ENCODE results near the gene RPL14. TPM values are rescaled to one million over a fixed set of nuclear protein-coding genes. Genes with fewer than 3 reads are reported as not detected.

The RPL14 gene
- total RNA-seq, 1 donor from 2014 or later, result 659 TPM

GRCh38 chr3:40464339-40465110, 7.4 kb downstream of the RPL14 start:
- TF ChIP-seq, protein P1, sequence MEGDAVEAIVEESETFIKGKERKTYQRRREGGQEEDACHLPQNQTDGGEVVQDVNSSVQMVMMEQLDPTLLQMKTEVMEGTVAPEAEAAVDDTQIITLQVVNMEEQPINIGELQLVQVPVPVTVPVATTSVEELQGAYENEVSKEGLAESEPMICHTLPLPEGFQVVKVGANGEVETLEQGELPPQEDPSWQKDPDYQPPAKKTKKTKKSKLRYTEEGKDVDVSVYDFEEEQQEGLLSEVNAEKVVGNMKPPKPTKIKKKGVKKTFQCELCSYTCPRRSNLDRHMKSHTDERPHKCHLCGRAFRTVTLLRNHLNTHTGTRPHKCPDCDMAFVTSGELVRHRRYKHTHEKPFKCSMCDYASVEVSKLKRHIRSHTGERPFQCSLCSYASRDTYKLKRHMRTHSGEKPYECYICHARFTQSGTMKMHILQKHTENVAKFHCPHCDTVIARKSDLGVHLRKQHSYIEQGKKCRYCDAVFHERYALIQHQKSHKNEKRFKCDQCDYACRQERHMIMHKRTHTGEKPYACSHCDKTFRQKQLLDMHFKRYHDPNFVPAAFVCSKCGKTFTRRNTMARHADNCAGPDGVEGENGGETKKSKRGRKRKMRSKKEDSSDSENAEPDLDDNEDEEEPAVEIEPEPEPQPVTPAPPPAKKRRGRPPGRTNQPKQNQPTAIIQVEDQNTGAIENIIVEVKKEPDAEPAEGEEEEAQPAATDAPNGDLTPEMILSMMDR (IDR thresholded peaks at IDR 0.05; ENCODE audit: insufficient read depth, low read length, severe bottlenecking), result no peak
- FAIRE-seq (no peak), DNase-seq (ENCODE audit: low read depth) (no peak)
- Histone ChIP-seq H3K4me3 (ENCODE audit: low read depth, low read length) (no peak overlapping the region), H3K27me3 (ENCODE audit: control insufficient read depth, insufficient read depth, low read length) (no peaks in the 10 kb centered on the region), H3K36me3 (ENCODE audit: control insufficient read depth, insufficient read depth, low read length) (peaks cover 8% of the 10 kb centered on the region)

DNA sequence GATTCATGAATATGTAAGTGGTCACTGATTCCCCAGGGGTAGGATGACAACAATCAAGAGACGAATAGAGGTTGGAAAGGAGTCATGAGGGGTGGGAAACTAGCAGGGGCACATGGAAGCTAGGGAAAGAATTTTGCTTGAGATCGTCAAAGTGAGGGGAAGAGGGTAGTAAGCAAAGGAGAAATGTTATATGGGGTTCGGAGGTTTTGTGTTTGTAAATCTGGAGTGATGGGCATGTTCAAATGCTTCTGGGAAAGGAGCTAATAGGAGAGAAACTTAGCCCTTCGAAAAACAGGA, 7.9 kb downstream of the RPL14 start:
- Histone ChIP-seq H3K4me3 (ENCODE audit: low read depth, low read length) (no peak overlapping the region), H3K36me3 (ENCODE audit: control insufficient read depth, insufficient read depth, low read length) (peaks cover 8% of the 10 kb centered on the region), H3K27me3 (ENCODE audit: control insufficient read depth, insufficient read depth, low read length) (no peaks in the 10 kb centered on the region)
- TF ChIP-seq, protein P1 (IDR thresholded peaks at IDR 0.05; ENCODE audit: insufficient read depth, low read length, severe bottlenecking), result no peak
- FAIRE-seq, result no peak
- DNase-seq (ENCODE audit: low read depth), result no peak

- H3K36me3 ChIP-seq (ENCODE audit: control insufficient read depth, insufficient read depth, low read length), result peaks cover 6% of the 10 kb centered on the region
- DNase-seq (ENCODE audit: low read depth) (no peak), FAIRE-seq (no peak)
- TF ChIP-seq, protein P1 (IDR thresholded peaks at IDR 0.05; ENCODE audit: insufficient read depth, low read length, severe bottlenecking), result no peak
- no peak overlapping the region for H3K4me3 ChIP-seq (ENCODE audit: low read depth, low read length)
- H3K27me3 ChIP-seq (ENCODE audit: control insufficient read depth, insufficient read depth, low read length), result no peaks in the 10 kb centered on the region
Measured at GRCh38 chr3:40465456-40465855, 8.3 kb downstream of the RPL14 start.

DNA sequence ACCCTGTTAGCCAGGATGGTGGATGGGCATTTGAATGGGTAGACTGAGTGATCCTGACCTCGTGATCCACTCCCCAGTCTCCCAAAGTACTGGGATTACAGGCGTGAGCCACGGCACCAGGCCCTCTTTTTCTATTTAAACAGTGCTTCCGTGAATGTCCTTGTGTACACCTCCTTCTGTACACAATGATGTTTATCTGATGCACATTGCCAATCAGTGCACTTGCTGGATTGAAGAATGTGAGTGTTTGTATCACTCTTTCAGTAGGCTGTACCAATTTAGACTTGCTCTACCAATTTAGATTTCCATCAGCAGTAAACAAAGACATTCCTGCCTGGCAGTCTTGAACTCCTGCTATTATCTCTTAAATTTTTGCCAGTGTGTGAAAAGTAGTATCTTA, 10.9 kb downstream of the RPL14 start:
- TF ChIP-seq, protein P1 (IDR thresholded peaks at IDR 0.05; ENCODE audit: insufficient read depth, low read length, severe bottlenecking), result no peak
- no peaks in the 10 kb centered on the region for H3K27me3 ChIP-seq (ENCODE audit: control insufficient read depth, insufficient read depth, low read length)
- no peak for FAIRE-seq
- peaks cover 3% of the 10 kb centered on the region for H3K36me3 ChIP-seq (ENCODE audit: control insufficient read depth, insufficient read depth, low read length)
- no peak for DNase-seq (ENCODE audit: low read depth)
- no peak overlapping the region for H3K4me3 ChIP-seq (ENCODE audit: low read depth, low read length)

DNA sequence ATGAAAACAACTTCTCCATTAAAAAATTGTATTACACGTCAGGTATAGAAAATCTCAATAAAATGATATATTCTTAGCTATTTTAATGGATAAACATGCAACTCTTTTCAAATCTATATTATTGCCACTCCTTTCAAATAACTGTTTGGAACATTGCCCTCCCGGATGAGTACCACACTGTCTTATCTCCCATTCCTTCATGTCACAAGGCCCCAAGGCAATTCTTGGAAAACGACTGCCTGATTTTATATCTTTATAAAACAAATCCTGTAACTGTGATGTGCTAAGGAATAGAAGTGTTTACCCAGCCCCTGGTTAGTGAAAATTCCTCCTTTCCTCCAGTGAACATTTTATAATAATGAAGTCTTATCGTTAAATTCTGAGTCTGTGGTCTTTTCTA, 13.6 kb downstream of the RPL14 start:
- TF ChIP-seq, protein P1 (IDR thresholded peaks at IDR 0.05; ENCODE audit: insufficient read depth, low read length, severe bottlenecking), result no peak
- no peak for DNase-seq (ENCODE audit: low read depth)
- no peak for FAIRE-seq

More for the DNA sequence above, 13.6 kb downstream of the RPL14 start:
- H3K36me3 ChIP-seq (ENCODE audit: control insufficient read depth, insufficient read depth, low read length), result no peaks in the 10 kb centered on the region
- no peak overlapping the region for H3K4me3 ChIP-seq (ENCODE audit: low read depth, low read length)
- H3K27me3 ChIP-seq (ENCODE audit: control insufficient read depth, insufficient read depth, low read length), result no peaks in the 10 kb centered on the region
